Effector memory CD4-positive, alpha-beta T cell (primary cell): ENCODE results near the gene KCNIP2.

Source experiments
- DNase-seq, 3 donors: peaks; one replicate each; pipeline ENCODE4 v3.0.0-alpha.2; 2020
- H3K27ac ChIP-seq: 2 replicates; pipeline ENCODE4 v1.7.0; 2013; ENCODE audit warnings: mild to moderate bottlenecking, low read length, moderate library complexity; ENCODE audit not compliant: insufficient read depth, poor library complexity, severe bottlenecking
- H3K27me3 ChIP-seq: replicated peaks from 2 replicates; pipeline ENCODE4 v1.7.0; 2013; ENCODE audit warnings: mild to moderate bottlenecking, low read length; ENCODE audit not compliant: insufficient read depth, control insufficient read depth, poor library complexity, severe bottlenecking
- H3K36me3 ChIP-seq: 2 replicates; pipeline ENCODE4 v1.7.0; 2013; ENCODE audit warnings: mild to moderate bottlenecking, low read length, moderate library complexity; ENCODE audit not compliant: control insufficient read depth, insufficient read depth
- H3K4me1 ChIP-seq: 2 replicates; pipeline ENCODE4 v1.7.0; 2013; ENCODE audit warnings: low read length, mild to moderate bottlenecking; ENCODE audit not compliant: control insufficient read depth, insufficient read depth, poor library complexity, severe bottlenecking
- H3K4me3 ChIP-seq: 2 replicates; pipeline ENCODE4 v1.7.0; 2013; ENCODE audit warnings: low read length, low read depth, mild to moderate bottlenecking; ENCODE audit not compliant: insufficient read depth, poor library complexity, severe bottlenecking
- H3K9me3 ChIP-seq: 2 replicates; pipeline ENCODE4 v1.7.0; 2013; ENCODE audit warnings: mild to moderate bottlenecking, low read length, moderate library complexity; ENCODE audit not compliant: control insufficient read depth

Gene KCNIP2

GRCh38 chr10:101785801-101786200 lies 57.8 kb downstream of the KCNIP2 start:
- peaks cover 49% of the 10 kb centered on the region for H3K36me3 ChIP-seq

GRCh38 chr10:101784558-101784957 lies 59.0 kb downstream of the KCNIP2 start:
- H3K9me3 ChIP-seq = no peaks in the 10 kb centered on the region
- DNase-seq = no peak
- peaks cover 37% of the 10 kb centered on the region for H3K4me1 ChIP-seq
- H3K27me3 ChIP-seq = no peaks in the 10 kb centered on the region
- H3K36me3 ChIP-seq = peaks cover 37% of the 10 kb centered on the region
- peak overlapping the region; percentile 34 for H3K27ac ChIP-seq
- H3K4me3 ChIP-seq = no peak overlapping the region

More at GRCh38 chr10:101785801-101786200, 57.8 kb downstream of the KCNIP2 start:
- no peak for DNase-seq
- Histone ChIP-seq H3K4me1 (peaks cover 34% of the 10 kb centered on the region), H3K9me3 (no peaks in the 10 kb centered on the region), H3K27me3 (no peaks in the 10 kb centered on the region), H3K27ac (no peak overlapping the region), H3K4me3 (no peak overlapping the region)

GRCh38 chr10:101783736-101784118 lies 59.9 kb downstream of the KCNIP2 start:
- Histone ChIP-seq H3K9me3 (no peaks in the 10 kb centered on the region), H3K36me3 (peaks cover 29% of the 10 kb centered on the region), H3K4me1 (peaks cover 45% of the 10 kb centered on the region), H3K4me3 (peak overlapping the region; percentile 56), H3K27ac (peak overlapping the region; percentile 48), H3K27me3 (no peaks in the 10 kb centered on the region)
- DNase-seq = no peak

- H3K4me1 ChIP-seq = peaks cover 46% of the 10 kb centered on the region
- H3K27ac ChIP-seq = peak within 1 kb of the TSS; percentile 48
- peaks cover 4% of the 10 kb centered on the region for H3K27me3 ChIP-seq
- peak; percentile 56 to 67 (median 66) for DNase-seq
- no peaks in the 10 kb centered on the region for H3K9me3 ChIP-seq
- H3K4me3 ChIP-seq = peak within 1 kb of the TSS; percentile 56
- peaks cover 23% of the 10 kb centered on the region for H3K36me3 ChIP-seq
These were observed 60.5 kb downstream of the KCNIP2 start, which contains the start of gene NPM3 for GRCh38 chr10:101782811-101783735. NPM3 (minus strand) TSS chr10:101783446; CDS start chr10:101783390, 56 bp downstream.

GRCh38 chr10:101781984-101782810 lies 61.4 kb downstream of the KCNIP2 start:
- no peak for DNase-seq
- Histone ChIP-seq H3K36me3 (peaks cover 20% of the 10 kb centered on the region), H3K27ac (no peak overlapping the region), H3K4me1 (peaks cover 46% of the 10 kb centered on the region), H3K27me3 (peaks cover 6% of the 10 kb centered on the region), H3K4me3 (peak overlapping the region; percentile 56), H3K9me3 (no peaks in the 10 kb centered on the region)

GRCh38 chr10:101781655-101781983 lies 62.0 kb downstream of the KCNIP2 start:
- H3K4me1 ChIP-seq = peaks cover 46% of the 10 kb centered on the region
- peaks cover 15% of the 10 kb centered on the region for H3K36me3 ChIP-seq
- peaks cover 11% of the 10 kb centered on the region for H3K27me3 ChIP-seq
- DNase-seq = no peak
- no peak overlapping the region for H3K4me3 ChIP-seq
- no peaks in the 10 kb centered on the region for H3K9me3 ChIP-seq
- no peak overlapping the region for H3K27ac ChIP-seq

DNA sequence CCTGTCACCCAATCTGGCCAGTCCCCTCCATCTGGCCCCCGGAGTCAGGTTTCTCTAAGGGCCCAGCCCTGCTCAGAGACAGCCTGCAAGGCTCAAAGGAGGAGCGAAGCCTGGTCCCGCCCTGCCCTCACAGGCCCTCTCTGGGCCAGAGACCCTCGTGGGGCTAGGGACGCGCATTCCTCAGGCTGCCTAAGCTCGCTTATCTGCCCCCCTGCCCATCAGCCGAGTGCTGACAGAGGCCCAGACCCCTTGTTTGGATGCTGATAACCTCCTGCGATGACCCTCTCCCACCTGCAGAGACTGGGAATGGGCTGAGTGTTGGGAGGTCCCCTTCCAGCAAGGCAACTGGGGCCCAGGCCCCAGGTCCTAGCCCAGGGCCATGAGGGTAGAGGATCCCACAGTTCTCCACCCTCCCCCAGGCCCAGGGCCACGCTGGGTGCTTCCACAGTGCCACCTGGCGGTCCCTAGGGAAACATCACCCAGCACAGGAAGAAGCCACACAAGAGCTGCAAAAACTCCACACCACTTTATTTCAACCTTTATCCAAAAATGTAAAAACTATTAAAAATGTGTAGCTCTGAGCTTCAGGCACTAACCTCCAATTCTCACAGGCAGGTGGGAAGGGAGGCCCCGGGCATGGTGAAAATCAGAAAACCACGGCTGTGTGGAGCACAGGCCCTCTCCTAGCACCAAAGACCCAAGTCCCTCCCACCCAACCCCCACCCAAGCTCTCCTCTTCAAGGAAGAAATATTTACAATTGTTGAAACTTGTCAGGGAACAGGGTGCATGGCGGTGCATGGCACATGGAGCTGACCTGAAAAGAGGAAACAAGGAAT lies 62.6 kb downstream of the KCNIP2 start:
- Histone ChIP-seq H3K4me3 (no peak overlapping the region), H3K4me1 (peaks cover 46% of the 10 kb centered on the region), H3K27ac (no peak overlapping the region), H3K9me3 (no peaks in the 10 kb centered on the region), H3K36me3 (peaks cover 9% of the 10 kb centered on the region), H3K27me3 (peaks cover 15% of the 10 kb centered on the region)
- peak; percentile 23 to 53 (median 43) for DNase-seq

- Histone ChIP-seq H3K9me3 (no peaks in the 10 kb centered on the region), H3K4me3 (peak overlapping the region; percentile 46), H3K27ac (no peak overlapping the region), H3K36me3 (peaks cover 1% of the 10 kb centered on the region), H3K27me3 (peaks cover 18% of the 10 kb centered on the region), H3K4me1 (peaks cover 49% of the 10 kb centered on the region)
- DNase-seq = no peak
These were observed 63.3 kb downstream of the KCNIP2 start for GRCh38 chr10:101780187-101780817.

DNA sequence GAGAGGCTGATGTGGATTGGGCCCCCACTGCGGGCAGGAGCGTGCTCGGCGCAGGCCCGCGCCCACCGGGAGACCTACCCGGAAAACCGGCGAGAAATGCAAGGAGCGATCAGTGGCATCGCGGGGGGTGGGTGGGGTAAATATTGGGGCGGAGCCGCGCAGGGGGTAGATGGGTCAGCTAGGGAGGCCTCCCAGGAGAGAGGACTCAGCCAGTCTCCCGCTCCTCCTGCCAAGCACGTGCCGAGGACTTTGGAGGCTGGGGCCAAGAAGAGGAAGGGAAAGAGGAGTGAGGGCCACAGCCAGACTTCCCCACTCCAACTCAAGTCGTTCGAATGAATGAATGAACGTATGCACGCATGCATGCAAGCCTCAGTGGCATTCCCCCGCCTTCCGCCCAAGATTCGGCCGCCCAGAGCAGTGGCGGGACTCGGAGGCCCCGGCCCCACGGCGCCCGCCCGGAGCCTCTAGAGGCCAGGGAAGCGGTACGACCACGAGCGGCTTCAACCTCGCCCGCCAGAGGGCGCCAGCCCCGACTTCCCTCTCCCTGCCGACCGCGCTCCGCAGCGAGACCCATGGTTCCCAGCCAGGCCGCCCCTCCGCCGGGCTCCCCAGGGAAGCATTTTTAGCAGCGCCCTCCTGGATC lies 63.9 kb downstream of the KCNIP2 start:
- Histone ChIP-seq H3K4me3 (peak overlapping the region; percentile 46), H3K27me3 (peaks cover 24% of the 10 kb centered on the region), H3K9me3 (no peaks in the 10 kb centered on the region), H3K4me1 (peaks cover 56% of the 10 kb centered on the region), H3K36me3 (no peaks in the 10 kb centered on the region), H3K27ac (no peak overlapping the region)
- DNase-seq = peak; percentile 60 to 73 (median 65)
